Measurements from ENCODE around the gene NDUFA8.

Gene NDUFA8

DNA sequence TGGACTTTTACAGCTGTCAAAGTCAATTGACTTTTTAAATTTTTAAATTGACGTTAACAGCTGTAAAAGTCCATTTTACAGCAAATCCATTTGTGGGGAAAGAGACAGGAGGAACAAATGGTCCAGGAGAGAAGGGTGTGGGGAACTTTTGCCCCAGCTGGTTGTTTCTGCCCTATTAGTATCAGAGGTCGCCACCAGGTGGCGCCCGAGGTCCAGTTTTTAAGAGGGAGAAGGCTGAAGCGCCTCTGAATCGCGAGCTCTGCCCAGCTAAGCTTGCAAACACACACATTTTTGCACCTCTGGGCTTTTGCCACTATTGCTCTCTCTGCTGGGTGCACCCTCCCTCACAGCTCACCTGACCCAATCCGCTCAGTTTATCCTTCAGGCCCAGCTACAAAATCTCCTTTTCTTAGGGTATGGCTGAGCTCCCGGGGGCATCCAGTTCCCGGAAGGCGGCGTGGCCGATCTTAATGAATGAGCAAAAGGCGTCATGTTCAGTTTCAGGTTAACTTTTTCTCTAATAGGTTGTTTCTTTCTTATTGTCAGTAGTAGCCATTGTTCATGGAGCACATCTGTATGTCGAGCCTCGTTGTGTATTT is 60.2 kb downstream of the NDUFA8 start:
- DNase-seq (ENCODE audit: low read depth, low spot score) = no peak

DNA sequence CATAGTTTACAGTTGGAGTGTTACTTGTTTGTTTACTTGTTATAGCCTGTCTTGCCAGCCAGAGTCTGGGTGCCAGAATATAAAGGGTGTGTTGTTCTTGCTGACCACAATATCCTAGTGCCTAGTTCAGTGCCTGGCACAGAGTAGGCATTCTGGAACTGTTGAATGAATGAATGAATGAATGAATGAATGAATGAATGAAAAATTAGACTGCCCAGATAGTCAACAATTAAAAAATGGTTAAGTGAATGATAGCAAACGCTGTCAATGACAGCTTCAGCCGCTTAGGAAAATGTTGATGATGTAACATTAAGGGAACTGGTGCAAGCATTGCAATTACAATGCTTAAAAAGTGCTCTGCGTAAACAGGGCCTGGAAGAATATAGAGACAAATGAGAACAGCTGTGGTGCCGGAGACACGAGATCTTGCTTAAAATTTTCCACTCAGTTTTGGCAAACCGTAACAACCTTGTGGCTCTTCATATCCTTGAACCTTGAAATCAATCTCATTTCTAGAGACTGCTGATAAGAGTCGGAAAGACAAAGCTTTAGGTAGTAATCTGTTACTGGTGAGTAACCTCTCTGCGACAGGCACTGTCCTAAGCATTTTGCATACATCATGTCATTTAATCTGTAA is 61.8 kb downstream of the NDUFA8 start:
- no peak for DNase-seq (ENCODE audit: low read depth, low spot score)

- no peak for DNase-seq (ENCODE audit: low read depth, low spot score)
Observed at GRCh38 chr9:122096620-122097415, 62.8 kb downstream of the NDUFA8 start.

- no peak for DNase-seq (ENCODE audit: low read depth, low spot score)
Observed at GRCh38 chr9:122095010-122095767, 64.4 kb downstream of the NDUFA8 start.

All from brain pericyte (primary cell).